ENCODE data around the gene ZFP37. TPM values are rescaled to one million over a fixed set of nuclear protein-coding genes. Genes with fewer than 3 reads are reported as not detected.
"Not testable (repeated sequence)": the region's sequence is repeated elsewhere in the genome, so short reads cannot be mapped to it uniquely, and the experiment has no call there.

ZFP37 gene
- 0.87 and 0.99 TPM in 2 replicates for total RNA-seq

DNA sequence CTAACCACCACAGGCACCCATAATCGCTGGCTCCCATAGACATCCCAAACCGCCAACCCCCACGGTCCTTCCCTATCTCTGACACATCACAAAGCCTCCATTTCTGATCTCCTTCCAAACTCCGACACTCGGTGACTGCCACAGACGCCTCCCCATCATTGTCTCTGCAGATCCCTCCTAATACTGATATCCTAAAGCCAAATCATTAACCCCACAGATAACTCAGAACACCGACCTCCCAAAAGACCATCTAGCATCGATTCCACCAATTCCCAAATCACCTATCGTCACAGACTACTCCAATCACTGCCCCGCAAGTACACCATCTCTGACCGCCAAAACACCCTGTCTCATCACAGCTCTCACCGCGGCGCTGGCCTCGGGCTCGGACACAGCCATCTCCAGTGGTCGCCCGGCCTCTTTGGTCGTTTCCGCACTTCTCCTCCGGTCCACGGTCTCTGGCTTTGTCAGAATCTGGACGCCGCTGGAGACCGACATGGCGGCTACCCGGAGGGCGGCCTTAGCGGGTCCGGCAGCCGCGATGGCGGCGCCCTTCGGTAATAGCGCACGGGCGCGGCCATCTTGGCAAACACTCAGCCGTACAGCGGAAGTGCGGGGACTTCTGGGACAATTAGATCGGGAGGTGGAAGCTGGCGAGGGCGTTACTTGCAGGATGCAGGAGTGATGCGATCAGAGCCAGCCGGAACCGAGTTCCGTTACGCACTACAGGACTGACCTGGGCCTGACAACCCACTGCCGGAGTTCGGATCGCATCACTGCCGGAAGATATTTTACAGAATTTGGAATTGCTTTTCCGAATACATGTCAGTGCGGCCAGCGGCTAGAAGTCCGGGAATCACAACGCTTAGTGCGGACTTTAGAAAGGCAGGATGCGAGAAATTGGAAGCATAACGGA is at the start of gene ZFP37:
Gene ZFP37 (minus strand): TSS at position 534 of the 916 bp plus-strand sequence. CDS start 36 bp downstream, at position 498.
- DNase-seq (ENCODE audit: low read depth in 2 of 2) = peak; percentile 96

DNA sequence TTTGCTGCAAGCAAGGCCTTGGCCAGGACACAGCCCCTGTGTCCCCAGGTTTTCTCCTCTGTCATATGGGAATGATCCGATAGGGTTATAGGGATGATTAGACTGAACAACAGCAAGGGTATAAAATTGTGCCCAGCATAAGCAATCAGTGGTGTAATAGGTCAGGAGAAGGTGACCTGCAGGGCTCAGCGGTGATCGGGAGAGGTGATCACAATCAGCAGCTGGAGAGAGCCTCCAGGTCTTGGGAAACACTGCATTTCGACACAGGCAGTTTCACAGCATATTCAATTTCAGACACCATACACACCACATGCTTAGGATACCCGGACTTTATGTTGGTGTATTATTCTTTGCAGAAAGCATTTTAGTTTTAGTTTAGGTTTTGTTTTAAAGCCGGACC is 48.8 kb upstream of the ZFP37 start:
- not testable (repeated sequence) for DNase-seq (ENCODE audit: low read depth in 2 of 2)

DNA sequence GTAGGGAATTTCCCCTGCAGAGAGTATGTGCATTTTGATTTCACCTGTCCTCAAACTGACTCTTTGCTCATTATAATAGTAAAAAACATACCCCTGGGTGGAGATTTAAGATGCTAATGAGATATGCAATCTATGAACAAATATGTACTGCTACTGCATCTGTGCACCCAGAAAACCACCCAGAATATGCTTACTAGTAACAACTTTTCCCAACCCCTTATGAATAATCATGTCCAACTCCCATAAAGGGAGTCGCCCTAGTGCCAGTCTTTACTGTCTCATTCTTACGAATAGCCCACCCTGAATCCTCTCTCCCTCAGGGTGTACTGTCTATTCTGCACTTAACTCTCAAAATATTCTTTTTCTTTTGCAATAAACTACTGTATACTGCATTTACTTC is 39.0 kb upstream of the ZFP37 start:
- DNase-seq (ENCODE audit: low read depth in 2 of 2) = no peak

DNA sequence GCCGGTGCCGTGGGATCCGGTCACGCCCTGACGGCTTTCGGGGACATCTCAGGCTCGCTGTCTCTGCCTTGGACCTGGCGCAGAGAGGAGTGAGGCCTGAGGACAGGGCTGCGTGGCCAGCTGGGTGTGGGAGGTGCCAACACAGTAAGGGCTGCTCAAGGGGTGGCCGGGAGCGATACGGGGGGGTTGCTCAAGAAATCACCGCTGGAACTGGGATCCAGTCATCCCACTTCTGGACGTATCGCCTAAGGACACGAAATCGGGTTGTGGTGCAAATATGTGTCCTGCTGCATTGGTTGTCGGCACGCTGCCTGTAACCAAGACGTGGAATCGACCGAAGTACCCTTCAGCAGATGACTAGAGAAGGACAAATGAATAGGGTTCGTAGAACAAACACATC is 33.4 kb upstream of the ZFP37 start:
- not testable (repeated sequence) for DNase-seq (ENCODE audit: low read depth in 2 of 2)

DNA sequence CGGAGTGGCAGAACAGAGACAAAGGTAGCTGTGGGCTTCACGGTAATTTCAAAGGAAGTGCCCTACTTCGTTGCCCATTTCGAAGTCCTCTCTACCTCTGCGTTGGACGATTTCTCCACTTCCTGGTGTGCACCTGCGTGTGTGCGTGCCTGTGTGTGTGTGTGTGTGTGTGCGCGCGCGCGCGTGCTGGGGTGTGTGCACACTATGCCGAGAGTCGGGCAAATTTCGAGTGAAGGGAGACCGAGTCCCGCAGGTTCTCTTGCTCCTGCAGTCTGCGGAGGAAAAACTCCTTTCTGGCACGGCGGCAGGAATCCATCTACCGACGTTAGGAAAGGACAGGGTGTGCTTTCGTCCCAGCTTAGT is 32.6 kb upstream of the ZFP37 start:
- not testable (repeated sequence) for DNase-seq (ENCODE audit: low read depth in 2 of 2)

DNA sequence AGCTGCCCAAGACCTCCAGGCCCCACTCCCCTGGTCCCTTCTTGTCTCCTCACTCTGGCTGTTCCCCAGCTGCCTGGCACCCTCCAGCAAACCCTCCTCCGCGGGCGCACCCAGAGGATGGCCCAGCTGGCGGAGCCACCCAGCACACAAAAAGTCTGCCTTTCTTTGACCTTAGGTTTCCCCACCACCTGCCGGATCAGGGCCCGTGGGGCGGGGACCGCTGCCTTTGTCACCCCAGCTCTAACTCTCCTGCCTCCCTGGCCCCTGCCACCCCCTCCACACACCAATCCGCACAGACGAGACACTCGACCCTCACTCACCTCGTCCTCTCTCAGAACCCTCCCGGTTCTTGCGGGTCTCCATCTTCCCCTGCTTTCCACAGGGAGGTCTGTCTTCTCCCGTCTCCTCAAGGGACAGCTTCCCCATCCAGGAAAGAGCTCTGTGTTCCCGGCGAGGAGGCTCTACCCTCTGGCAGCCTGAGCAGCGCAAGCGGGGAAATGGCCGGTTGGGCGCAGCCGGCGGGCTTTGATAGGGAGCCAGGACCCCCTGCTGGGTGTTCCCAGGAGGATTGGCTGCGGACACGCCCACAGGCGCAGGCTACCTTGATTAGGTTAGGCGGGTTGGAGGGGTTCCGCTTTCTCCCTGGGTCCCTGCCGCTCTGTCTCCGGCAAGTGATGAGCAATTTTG is 32.1 kb upstream of the ZFP37 start:
- DNase-seq (ENCODE audit: low read depth in 2 of 2) = not testable (repeated sequence)

DNA sequence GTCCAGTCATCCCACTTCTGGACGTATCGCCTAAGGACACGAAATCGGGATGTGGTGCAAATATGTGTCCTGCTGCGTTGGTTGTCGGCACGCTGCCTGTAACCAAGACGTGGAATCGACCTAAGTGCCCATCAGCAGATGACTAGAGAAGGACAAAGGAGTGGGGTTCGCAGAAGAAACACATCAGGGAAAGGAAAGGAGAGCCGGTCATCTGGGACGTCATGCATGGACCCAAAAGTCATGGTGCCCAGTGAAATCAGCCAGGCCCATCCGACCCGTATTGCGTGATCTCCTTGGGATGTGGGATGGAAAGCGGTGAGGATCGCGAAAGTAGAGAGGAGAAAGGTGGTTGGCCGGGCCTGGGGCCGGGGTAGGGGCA is 6.4 kb upstream of the ZFP37 start:
- DNase-seq (ENCODE audit: low read depth in 2 of 2) = peak in 1 of 2 donors; percentile 11

DNA sequence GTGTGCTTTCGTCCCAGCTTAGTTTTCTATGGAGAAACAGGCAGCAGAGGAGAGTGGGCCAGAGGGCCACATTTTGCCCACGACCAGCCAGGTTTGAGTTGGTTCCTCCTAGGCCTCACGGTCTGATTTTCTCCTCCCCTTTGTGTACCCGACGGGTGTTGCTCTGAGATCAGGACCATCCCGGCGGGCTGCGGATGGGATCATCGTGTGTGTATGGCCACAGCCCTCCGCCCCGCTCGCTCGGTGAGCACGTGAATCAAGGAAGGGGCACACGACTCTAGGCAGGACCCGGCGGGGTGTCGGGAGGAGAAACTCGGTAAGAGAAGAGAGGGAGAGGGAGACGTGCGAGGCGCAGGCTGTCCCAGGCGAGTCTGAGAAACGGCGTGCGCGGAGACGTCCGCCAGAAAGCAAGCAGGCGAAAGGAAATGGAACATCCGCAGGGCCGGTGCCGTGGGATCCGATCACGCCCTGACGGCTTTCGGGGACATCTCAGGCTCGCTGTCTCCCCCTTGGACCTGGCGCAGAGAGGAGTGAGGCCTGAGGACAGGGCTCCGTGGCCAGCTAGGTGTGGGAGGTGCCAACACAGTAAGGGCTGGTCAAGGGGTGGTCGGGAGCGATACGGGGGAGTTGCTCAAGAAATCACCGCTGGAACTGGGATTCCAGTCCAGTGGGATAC is 5.9 kb upstream of the ZFP37 start:
- not testable (repeated sequence) for DNase-seq (ENCODE audit: low read depth in 2 of 2)

DNA sequence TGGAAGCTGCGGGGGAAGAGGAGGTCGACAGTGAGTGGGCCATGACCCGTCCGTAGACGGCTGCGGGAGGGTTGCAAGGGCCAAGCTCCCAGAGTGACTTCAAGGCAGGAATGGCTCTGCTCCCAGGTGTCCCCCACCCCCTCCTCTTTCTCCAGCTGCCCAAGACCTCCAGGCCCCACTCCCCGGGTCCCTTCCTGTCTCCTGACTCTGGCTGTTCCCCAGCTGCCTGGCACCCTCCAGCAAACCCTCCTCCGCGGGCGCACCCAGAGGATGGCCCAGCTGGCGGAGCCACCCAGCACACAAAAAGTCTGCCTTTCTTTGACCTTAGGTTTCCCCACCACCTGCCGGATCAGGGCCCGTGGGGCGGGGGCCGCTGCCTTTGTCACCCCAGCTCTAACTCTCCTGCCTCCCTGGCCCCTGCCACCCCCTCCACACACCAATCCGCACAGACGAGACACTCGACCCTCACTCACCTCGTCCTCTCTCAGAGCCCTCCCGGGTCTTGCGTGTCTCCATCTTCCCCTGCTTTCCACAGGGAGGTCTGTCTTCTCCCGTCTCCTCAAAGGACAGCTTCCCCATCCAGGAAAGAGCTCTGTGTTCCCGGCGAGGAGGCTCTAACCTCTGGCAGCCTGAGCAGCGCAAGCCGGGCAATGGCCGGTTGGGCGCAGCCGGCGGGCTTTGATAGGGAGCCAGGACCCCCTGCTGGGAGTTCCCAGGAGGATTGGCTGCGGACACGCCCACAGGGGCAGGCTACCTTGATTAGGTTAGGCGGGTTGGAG is 4.7 kb upstream of the ZFP37 start:
- DNase-seq (ENCODE audit: low read depth in 2 of 2) = peak in 1 of 2 donors; percentile 12

DNA sequence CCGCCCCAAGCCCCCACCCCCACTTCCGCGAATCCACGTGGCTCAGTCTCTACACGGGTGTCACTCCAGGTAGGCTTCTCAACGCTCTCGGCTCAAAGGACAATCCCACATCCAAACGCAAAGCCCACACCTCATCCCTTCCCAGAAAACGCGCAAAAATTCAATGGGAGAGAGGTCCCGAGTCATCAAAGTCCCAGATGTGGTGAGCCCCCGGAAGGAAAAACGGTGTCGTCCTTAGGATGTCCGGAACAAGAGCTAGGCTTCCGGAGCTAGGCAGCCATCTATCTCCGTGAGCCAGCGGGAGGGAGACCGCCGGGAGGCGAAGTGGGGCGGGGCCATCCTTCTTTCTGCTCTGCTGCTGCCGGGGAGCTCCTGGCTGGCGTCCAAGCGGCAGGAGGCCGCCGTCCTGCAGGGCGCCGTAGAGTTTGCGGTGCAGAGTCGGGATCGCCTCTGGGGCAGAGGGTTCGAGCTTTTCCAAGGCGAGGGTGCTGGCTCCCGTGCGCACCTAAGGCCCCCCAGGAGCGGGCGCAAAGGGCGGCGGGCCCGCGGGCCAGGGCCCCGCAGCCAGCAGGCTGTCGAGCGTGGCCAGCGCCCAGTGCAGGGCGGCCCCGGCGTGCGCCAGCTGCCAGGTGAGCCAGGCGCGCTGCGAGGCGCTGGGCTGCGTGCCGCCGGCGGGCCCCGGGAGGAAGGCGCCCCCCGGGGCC is 3.2 kb upstream of the ZFP37 start:
- not testable (repeated sequence) for DNase-seq (ENCODE audit: low read depth in 2 of 2)

DNA sequence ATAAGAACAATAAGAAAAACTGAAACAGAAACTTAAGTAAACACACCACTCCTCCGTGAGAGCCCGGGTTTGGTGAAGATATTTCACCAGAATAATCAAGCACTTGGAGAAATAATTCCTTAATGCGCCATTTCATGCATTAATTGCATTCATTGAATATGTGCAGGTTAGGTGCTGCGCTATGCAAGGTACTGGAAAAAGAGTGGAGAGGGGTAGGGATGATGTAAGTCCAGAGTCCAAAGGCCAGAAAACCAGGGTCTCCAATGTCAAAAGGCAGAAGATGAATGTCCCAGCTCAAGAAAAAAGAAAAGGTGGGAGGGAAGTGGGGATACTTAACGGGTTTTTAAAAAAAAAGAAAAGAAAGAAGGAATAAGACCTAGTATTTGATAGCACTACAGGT is 669 bp upstream of the ZFP37 start:
- DNase-seq (ENCODE audit: low read depth in 2 of 2) = no peak

DNA sequence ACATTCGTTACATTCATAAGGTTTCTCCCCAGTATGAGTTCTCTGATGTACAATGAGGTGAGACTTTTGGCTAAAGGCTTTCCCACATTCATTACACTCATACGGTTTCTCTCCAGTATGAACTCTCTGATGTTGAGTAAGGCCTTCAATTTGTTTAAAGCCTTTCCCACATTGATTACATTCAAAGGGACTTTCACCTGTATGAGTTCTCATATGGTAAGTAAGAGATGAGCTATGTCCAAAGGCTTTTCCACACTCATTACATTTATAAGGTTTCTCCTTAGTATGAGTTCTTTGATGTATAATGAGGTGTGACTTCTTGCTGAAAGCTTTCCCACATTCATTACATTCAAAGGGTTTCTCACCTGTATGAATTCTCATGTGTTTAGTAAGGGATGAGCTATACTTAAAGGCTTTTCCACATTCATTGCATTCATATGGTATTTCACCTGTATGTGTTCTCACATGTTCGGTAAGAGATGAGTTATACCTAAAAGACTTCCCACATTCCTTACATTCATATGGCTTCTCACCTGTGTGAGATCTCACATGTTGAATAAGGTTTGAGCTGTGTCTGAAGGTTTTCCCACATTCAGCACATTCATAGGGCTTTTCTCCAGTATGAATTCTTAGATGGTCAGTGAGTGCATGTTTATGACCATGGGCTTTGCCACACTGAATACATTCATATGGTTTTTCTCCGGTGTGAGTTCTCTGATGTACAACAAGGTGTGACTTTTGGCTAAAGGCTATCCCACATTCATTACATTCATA is 13.5 kb downstream of the ZFP37 start:
- DNase-seq (ENCODE audit: low read depth in 2 of 2) = no peak

DNA sequence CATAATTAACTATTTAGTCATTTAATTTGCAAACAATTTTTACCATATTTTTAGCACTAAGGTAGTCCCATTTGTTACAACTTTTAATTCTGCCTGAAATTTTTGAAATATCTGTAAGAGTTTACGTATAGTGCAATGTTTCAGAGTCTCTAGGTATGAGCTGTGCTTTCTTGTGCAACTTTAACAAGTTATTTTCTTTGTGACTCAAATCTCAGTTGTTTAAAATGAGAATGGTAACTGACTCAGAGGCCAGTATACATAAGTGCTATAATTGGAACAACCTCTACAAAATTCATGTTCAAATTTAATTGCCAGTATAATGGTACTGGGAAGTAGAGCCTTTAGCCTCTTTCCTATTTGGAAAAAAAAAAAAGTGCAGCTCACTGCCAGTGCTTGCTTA is 30.3 kb downstream of the ZFP37 start:
- no peak for DNase-seq (ENCODE audit: low read depth in 2 of 2)

DNA sequence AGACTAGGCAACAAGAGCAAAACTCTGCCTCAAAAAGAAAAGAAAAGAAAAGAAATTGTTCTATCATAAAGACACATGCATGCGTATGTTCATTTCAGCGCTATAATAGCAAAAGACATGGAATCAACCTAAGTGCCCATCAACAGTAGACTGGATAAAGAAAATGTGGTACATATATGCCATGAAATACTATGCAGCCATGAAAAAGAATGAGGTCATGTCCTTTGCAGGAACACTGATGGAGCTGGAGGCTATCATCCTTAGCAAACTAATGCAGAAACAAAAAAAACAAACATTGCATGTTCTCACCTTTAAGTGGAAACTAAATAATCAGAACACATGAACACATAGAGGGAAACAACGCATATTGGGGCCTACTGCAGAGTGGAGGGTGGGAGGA is 38.3 kb downstream of the ZFP37 start:
- DNase-seq (ENCODE audit: low read depth in 2 of 2) = no peak

DNA sequence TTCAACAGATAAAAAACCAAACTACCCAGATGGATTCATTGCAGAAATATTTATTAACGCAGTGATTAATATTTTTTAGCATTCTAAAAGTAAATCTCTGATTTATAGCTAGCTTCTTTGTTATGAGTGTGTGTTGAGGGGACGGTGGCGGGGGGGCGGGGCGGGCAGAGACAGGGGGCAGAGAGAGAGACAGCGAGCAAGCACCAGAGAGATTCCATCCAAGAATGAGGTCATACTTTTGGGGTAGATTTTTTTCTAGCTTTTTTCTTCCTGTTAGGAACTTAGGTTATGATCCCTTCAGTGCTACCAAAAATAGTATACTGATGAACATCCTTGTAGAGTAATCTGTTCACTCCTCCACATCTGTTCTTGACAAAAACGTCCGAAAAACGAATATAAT is 44.0 kb downstream of the ZFP37 start:
- DNase-seq (ENCODE audit: low read depth in 2 of 2) = no peak

DNA sequence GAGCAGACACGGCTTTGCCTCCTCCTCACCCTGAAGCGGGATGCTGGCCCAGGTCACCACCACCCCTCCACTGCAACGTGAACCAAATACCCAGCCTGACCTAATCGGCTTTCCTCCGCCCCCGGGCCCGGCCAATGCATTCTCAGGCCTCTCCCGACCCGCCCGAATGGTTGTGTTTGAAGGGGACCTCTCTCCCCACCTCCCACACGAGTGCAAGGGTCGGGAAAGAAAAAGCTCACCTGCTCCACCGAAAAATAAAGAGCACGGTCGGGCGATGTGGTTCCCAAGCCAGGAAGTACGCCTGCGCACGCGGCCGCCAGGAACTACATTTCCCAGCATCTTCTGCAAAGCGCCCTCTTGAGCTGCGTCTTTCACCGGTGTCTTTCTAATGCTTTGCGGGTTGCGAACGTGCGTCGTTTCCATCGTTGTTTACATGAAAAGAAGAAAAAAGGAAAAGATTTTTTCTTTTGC is 44.6 kb downstream of the ZFP37 start, which contains the start of gene ZNF883:
Gene ZNF883 (minus strand): TSS at position 282 of the 471 bp plus-strand sequence.
- DNase-seq (ENCODE audit: low read depth in 2 of 2) = peak; percentile 45 to 51

DNA sequence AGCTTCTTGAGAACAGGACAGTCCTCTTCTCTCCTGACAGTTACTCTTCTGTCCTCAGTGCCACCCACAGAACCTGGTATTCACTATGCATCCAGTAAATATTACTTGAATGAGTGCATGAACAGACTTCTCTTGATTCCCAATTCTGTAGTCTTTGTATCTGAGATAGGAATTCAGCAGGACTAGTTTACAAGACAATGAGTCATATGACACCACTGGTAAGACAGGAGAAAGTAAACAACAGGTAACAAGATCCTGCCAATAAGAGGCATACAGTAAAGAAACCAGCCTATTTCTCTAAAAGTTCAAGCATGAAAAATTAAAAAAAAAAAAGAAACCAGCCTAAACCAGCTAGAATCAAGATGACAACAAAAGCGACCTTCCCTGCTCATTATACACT is 50.7 kb downstream of the ZFP37 start:
- DNase-seq (ENCODE audit: low read depth in 2 of 2) = no peak

DNA sequence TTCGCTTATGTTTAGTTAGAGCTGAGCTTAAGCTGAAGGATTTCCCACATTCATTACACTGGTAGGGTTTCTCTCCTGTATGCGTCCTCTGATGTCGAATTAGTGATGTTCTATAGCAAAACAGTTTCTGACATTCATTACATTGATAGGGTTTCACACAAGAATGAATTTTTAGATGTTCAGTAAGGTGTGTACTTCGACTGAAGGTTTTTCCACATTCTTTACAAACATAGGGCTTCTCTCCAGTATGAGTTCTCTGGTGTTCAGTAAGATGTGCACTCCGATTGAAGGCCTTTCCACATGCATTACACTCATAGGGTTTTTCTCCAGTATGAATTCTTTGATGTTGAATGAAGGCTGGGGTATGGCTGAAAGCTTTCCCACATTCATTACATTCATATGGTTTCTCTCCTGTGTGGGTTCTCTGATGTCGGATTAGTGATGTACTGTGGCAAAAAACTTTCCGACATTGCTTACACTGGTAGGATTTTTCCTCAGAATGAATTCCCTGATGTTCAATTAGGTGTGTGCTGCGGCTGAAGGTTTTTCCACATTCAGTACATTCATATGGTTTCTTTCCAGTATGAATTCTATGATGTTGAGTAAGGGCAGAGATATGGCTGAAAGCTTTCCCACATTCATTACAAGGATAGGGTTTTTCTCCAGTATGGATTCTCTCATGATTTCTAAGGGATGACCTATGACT is 59.1 kb downstream of the ZFP37 start:
- DNase-seq (ENCODE audit: low read depth in 2 of 2) = no peak

All from lung microvascular endothelial cell (primary cell).